ENCODE data around the gene DCAF5. TPM values are rescaled to one million over a fixed set of nuclear protein-coding genes. Genes with fewer than 3 reads are reported as not detected.

The DCAF5 gene
- total and polyA plus RNA-seq, 2 of the 13 experiments (the other 11 are each of a cell fraction or from before 2014, with no cell fraction given): 13.4 to 31.6 TPM

DNA sequence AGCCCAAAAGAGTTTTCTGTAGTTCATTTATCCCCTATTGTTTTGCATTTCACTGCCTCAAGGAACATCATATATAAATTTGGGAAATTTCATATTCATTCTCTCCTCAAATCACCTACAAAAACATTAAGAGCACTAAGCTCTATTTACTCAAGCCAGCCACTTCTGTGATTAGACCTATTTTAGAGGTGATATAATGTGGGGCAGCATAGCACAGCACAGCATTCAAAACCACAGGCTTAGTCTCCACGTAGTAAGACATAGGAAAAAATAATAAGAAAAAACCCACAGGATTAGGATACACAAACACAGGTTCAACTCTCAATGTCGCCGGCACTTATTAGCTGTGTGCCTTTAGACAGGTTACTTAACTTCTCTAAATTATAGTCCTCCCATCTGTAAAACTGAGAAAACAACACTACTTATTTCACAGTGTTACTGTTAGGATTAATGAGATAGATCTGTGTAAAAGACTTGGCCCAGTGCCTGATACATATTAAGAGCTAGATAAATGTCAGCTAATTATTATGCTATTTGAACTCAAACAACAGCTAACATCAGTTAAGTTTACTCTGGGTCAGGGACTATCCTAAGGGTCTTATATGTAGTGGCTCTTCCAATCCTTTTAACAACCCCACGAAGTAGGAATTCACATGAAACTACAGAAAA, 20.3 kb downstream of the DCAF5 start:
- intact Hi-C loops (cut with micrococcal nuclease; ENCODE audit: unreplicated experiment) (loop anchor here (10.0 kb wide), 1 partner anchor 62 kb away; the partner anchor contains the start of gene EXD2), in situ Hi-C loops (cut with HindIII; ENCODE audit: extremely low pct_ligation_motif_present, low pct_unique_long_range_greater_than_20kb) (no loop called here)
- TF ChIP-seq ZNF629 (CRISPR knock-in tag; conservative IDR thresholded peaks at IDR 0.05) (no peak), POGZ (CRISPR knock-in tag; IDR thresholded peaks at IDR 0.05) (no peak), ZNF775 (CRISPR knock-in tag; IDR thresholded peaks at IDR 0.05; ENCODE audit: borderline replicate concordance) (no peak), KLF11 (CRISPR knock-in tag; IDR thresholded peaks at IDR 0.05) (no peak)
- TF ChIP-seq, protein P1, sequence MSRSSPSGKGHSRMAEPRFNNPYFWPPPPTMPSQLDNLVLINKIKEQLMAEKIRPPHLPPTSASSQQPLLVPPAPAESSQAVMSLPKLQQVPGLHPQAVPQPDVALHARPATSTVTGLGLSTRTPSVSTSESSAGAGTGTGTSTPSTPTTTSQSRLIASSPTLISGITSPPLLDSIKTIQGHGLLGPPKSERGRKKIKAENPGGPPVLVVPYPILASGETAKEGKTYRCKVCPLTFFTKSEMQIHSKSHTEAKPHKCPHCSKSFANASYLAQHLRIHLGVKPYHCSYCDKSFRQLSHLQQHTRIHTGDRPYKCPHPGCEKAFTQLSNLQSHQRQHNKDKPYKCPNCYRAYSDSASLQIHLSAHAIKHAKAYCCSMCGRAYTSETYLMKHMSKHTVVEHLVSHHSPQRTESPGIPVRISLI (CRISPR knock-in tag; IDR thresholded peaks at IDR 0.05; ENCODE audit: borderline replicate concordance): no peak
- FAIRE-seq: no peak
- no peak for ATAC-seq
- peaks cover 8% of the 10 kb centered on the region; the same call in 1 of the 2 replicates for H4K20me1 ChIP-seq (ENCODE audit: insufficient read depth, low read length)
- H2AFZ ChIP-seq (ENCODE audit: low read length): no peak overlapping the region
- CTCF ChIA-PET (ENCODE audit: low intra/inter-chr PET ratio, low total read pairs): no interaction called here
- H3K79me2 ChIP-seq (ENCODE audit: insufficient read depth, low read length): peaks cover 39% of the 10 kb centered on the region
- H3K4me3 ChIP-seq (replicated peaks in 1 of 3; ENCODE audit: insufficient read depth in 1 of 3, low read depth in 2 of 3, low read length in 3 of 3): no peak overlapping the region
- peaks cover 0 to 3% of the 10 kb centered on the region in 2 experiments; a peak in 1 of 5 replicates for H3K36me3 ChIP-seq (replicated peaks in 1 of 2; ENCODE audit: control insufficient read depth in 1 of 2, insufficient read depth in 2 of 2, low read length in 2 of 2)
- BruUV-seq (replicated peaks): no TSS peak
- POLR2A ChIA-PET: interaction anchor here (0.9 kb wide), 1 partner anchor 58 kb away, joined by 3 read pairs; the partner anchor contains the start of gene EXD2
- H3K27me3 ChIP-seq (ENCODE audit: control insufficient read depth in 1 of 2, insufficient read depth in 2 of 2, low read length in 2 of 2): no peaks in the 10 kb centered on the region
- no peak overlapping the region for H3K9ac ChIP-seq (ENCODE audit: insufficient read depth, low read depth, low read length)
- WGBS (ENCODE audit: low lambda C conversion rate): 98% methylated on average over 4 of the region's 4 CpGs
- H3K4me2 ChIP-seq (ENCODE audit: low read depth, low read length): no peak overlapping the region
- no peak for DNase-seq (ENCODE audit: low spot score)
- peaks cover 5% of the 10 kb centered on the region for H3K4me1 ChIP-seq (ENCODE audit: insufficient read depth, low read length)
- no peak overlapping the region for H3K27ac ChIP-seq (ENCODE audit: extremely low read length, insufficient read depth, low read length)
- no peaks in the 10 kb centered on the region for H3K9me3 ChIP-seq (ENCODE audit: low read length)

DNA sequence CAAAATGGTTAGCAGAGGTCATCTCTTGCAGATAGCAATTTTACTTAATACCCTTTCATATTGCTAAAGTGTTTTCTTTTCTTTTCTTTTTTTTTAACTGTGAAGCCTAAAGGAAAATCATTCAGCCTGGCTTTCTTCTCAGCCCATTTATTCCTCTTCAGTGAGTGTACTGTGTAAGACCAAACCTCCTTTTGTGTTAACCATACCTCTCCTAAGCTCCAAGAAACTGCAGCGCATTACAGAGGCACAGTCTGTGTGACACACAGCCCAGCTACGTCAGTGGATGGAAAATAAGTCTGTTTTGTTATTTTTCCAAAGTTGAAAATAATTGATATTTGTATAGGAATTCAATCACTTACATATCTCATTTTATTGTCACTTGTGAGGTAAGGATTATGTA, 21.7 kb downstream of the DCAF5 start:
- intact Hi-C loops (cut with micrococcal nuclease; ENCODE audit: unreplicated experiment): loop anchor here (10.0 kb wide), 1 partner anchor 64 kb away; the partner anchor contains the start of gene EXD2

More for the DNA sequence above, 21.7 kb downstream of the DCAF5 start:
- H3K36me3 ChIP-seq (replicated peaks in 1 of 2; ENCODE audit: control insufficient read depth in 1 of 2, insufficient read depth in 2 of 2, low read length in 2 of 2): peaks cover 0 to 3% of the 10 kb centered on the region in 2 experiments; a peak in 1 of 5 replicates
- H3K9me3 ChIP-seq (ENCODE audit: low read length): no peaks in the 10 kb centered on the region
- TF ChIP-seq ZNF614 (CRISPR knock-in tag; IDR thresholded peaks at IDR 0.05; ENCODE audit: borderline replicate concordance) (no peak), ZNF747 (CRISPR knock-in tag; IDR thresholded peaks at IDR 0.05; ENCODE audit: borderline replicate concordance) (no peak), ZBTB38 (CRISPR knock-in tag; IDR thresholded peaks at IDR 0.05) (no peak), BHLHE40 (IDR thresholded peaks at IDR 0.05; ENCODE audit: low read length) (no peak), SP1 (IDR thresholded peaks at IDR 0.05) (no peak), SP1 (CRISPR knock-in tag; IDR thresholded peaks at IDR 0.05) (no peak)
- TF ChIP-seq, protein P2, sequence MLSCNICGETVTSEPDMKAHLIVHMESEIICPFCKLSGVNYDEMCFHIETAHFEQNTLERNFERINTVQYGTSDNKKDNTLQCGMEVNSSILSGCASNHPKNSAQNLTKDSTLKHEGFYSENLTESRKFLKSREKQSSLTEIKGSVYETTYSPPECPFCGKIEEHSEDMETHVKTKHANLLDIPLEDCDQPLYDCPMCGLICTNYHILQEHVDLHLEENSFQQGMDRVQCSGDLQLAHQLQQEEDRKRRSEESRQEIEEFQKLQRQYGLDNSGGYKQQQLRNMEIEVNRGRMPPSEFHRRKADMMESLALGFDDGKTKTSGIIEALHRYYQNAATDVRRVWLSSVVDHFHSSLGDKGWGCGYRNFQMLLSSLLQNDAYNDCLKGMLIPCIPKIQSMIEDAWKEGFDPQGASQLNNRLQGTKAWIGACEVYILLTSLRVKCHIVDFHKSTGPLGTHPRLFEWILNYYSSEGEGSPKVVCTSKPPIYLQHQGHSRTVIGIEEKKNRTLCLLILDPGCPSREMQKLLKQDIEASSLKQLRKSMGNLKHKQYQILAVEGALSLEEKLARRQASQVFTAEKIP (CRISPR knock-in tag; IDR thresholded peaks at IDR 0.05; ENCODE audit: borderline replicate concordance): no peak
- H3K4me1 ChIP-seq (ENCODE audit: insufficient read depth, low read length): peaks cover 5% of the 10 kb centered on the region
- no peak overlapping the region for H3K4me2 ChIP-seq (ENCODE audit: low read depth, low read length)
- ATAC-seq (no peak), DNase-seq (ENCODE audit: low spot score) (no peak), FAIRE-seq (no peak)
- ChIA-PET CTCF (ENCODE audit: low intra/inter-chr PET ratio, low total read pairs) (no interaction called here), POLR2A (interaction anchor here (0.9 kb wide), 1 partner anchor 60 kb away, joined by 4 read pairs; the partner anchor contains the start of gene EXD2)
- H4K20me1 ChIP-seq (ENCODE audit: insufficient read depth, low read length): peaks cover 11% of the 10 kb centered on the region; the same call in 1 of the 2 replicates
- in situ Hi-C loops (cut with HindIII; ENCODE audit: extremely low pct_ligation_motif_present, low pct_unique_long_range_greater_than_20kb): no loop called here
- no peak overlapping the region for H3K4me3 ChIP-seq (replicated peaks in 1 of 3; ENCODE audit: insufficient read depth in 1 of 3, low read depth in 2 of 3, low read length in 3 of 3)
- H3K79me2 ChIP-seq (ENCODE audit: insufficient read depth, low read length): peaks cover 51% of the 10 kb centered on the region
- H3K27ac ChIP-seq (ENCODE audit: extremely low read length, insufficient read depth, low read length): no peak overlapping the region
- 100% methylated on average over 2 of the region's 2 CpGs for WGBS (ENCODE audit: low lambda C conversion rate)
- H3K9ac ChIP-seq (ENCODE audit: insufficient read depth, low read depth, low read length): no peak overlapping the region
- BruUV-seq (replicated peaks): no TSS peak
- no peak overlapping the region for H2AFZ ChIP-seq (ENCODE audit: low read length)
- H3K27me3 ChIP-seq (ENCODE audit: control insufficient read depth in 1 of 2, insufficient read depth in 2 of 2, low read length in 2 of 2): no peaks in the 10 kb centered on the region

Measured in HepG2 (cell line).